Lung microvascular endothelial cell (primary cell): ENCODE data around the gene ARTN. TPM values are rescaled to one million over a fixed set of nuclear protein-coding genes. Genes with fewer than 3 reads are reported as not detected.
A peak's percentile ranks its signal among the peaks of the same experiment; 100 is the strongest.

Source experiments
- DNase-seq, 2 donors: peaks; one replicate each; pipeline versions ENCODE4 v3.0.0 to v3.0.0-alpha.2; 2010; ENCODE audit warnings: low read depth in 2 of 2
- total RNA-seq: library from RNA; depleted of rRNA; stranded (reverse); fragments of >200 nt; gene quantifications from 2 replicates; pipeline ENCODE4 v1.2.1, GENCODE V29; 2014

Gene ARTN
- total RNA-seq, 1 donor from 2014 or later = not detected

GRCh38 chr1:43970502-43970901 lies 36.9 kb downstream of the ARTN start:
- no peak for DNase-seq

GRCh38 chr1:43970911-43971310 lies 37.3 kb downstream of the ARTN start:
- no peak for DNase-seq

GRCh38 chr1:43971336-43971980 lies 37.9 kb downstream of the ARTN start:
- DNase-seq = no peak

GRCh38 chr1:43973981-43974442 lies 40.4 kb downstream of the ARTN start:
- DNase-seq = no peak

- DNase-seq = peak; percentile 95
Measured at GRCh38 chr1:43974443-43975248, 41.0 kb downstream of the ARTN start, which contains the start of gene ATP6V0B. Gene ATP6V0B, plus strand, starts transcription at chr1:43974960. Its CDS starts 81 bp downstream, at chr1:43975041.

- DNase-seq = peak; percentile 39 to 54
Measured at GRCh38 chr1:43975249-43975961, 41.8 kb downstream of the ARTN start.

GRCh38 chr1:43976045-43976444 lies 42.4 kb downstream of the ARTN start:
- no peak for DNase-seq

GRCh38 chr1:43976890-43977289 lies 43.3 kb downstream of the ARTN start:
- no peak for DNase-seq

- no peak for DNase-seq
Measured at GRCh38 chr1:43977376-43978263, 44.0 kb downstream of the ARTN start.

GRCh38 chr1:43978264-43978550 lies 44.6 kb downstream of the ARTN start:
- no peak for DNase-seq

- DNase-seq = peak; percentile 47 to 48
Measured at GRCh38 chr1:43978551-43979260, 45.1 kb downstream of the ARTN start, which contains the start of gene B4GALT2. Gene B4GALT2, plus strand, starts transcription at chr1:43979210. Its CDS starts 1,951 bp downstream, at chr1:43981161.

- no peak for DNase-seq
Measured at GRCh38 chr1:43979261-43979527, 45.6 kb downstream of the ARTN start.

GRCh38 chr1:43979528-43980254 lies 46.1 kb downstream of the ARTN start:
- peak; percentile 37 to 40 for DNase-seq

GRCh38 chr1:43980255-43981134 lies 46.9 kb downstream of the ARTN start:
- DNase-seq = no peak

- no peak for DNase-seq
Measured at GRCh38 chr1:43981135-43981491, 47.5 kb downstream of the ARTN start.

- DNase-seq = no peak
Measured at GRCh38 chr1:43981636-43982035, 48.0 kb downstream of the ARTN start.

- no peak for DNase-seq
Measured at GRCh38 chr1:43982241-43982640, 48.6 kb downstream of the ARTN start.

GRCh38 chr1:43982808-43983207 lies 49.2 kb downstream of the ARTN start:
- no peak for DNase-seq

GRCh38 chr1:43983253-43983899 lies 49.8 kb downstream of the ARTN start:
- DNase-seq = no peak
